HG03045 (cell line): ENCODE data around the gene ADAM19.

Experiments used
- ATAC-seq: cut with Tn5 transposase; IDR thresholded peaks from one replicate; pipeline ENCODE4 v1.9.1; 2021; ENCODE audit warnings: mild to moderate bottlenecking, moderate library complexity; ENCODE audit not compliant: unreplicated experiment

Gene ADAM19

DNA sequence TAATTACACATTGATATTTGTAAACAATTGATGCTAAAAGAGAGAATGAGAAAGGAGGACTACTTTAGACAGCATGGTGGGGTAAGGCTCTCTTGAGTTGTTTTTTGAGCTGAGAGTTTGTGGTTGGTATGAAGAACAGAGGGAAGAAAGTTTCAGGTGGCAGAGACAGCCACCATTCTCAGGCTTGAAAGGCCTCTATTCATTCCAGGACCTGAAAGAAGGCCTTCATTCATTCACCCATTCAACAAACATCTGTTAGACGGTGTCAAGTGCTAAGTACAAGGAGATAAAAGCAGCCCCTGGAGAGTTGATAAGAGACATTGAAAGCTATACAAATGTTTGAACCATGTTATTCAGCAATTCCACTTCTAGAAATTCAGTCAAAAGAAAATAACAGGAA lies 21.7 kb upstream of the ADAM19 start:
- ATAC-seq, result no peak

GRCh38 chr5:157596487-157596886 lies 20.9 kb upstream of the ADAM19 start:
- peak; percentile 77 for ATAC-seq

DNA sequence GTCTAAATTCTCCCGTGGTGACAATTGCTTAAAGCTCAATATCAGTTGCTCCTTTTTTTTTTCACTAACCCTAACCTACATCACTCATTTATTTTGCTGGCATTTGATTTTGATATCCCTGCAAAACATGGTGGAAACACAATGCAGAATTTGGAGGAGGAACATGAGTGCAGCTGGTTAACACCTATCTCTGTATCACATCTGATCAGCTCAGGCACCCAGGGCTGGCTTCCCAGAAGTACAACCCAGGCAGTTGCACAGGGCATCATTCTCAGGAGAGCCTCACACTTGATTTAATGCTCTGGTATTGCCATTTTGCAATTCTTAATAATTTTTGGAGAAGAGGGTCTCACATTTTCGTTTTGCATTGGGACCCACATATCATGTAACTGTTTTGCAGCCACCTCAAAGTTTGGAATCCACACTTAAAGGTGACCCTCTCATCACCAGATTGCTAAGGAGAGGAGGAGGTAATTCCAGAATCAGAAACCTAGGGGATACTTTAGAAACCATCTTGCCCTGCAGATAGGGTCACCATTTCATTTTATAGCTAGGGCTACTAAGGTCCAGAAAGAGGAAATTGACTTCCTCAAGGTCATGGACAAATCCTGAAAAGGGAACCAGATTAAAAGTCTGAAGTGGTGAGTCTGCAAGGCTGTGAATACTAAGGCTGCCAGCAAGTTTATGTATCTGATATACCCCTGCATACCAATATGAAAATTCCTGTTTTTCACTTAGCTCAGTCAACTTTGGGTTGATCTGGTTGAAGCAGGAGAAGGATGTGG lies 19.3 kb upstream of the ADAM19 start:
- no peak for ATAC-seq

GRCh38 chr5:157594257-157594656 lies 18.7 kb upstream of the ADAM19 start:
- no peak for ATAC-seq

DNA sequence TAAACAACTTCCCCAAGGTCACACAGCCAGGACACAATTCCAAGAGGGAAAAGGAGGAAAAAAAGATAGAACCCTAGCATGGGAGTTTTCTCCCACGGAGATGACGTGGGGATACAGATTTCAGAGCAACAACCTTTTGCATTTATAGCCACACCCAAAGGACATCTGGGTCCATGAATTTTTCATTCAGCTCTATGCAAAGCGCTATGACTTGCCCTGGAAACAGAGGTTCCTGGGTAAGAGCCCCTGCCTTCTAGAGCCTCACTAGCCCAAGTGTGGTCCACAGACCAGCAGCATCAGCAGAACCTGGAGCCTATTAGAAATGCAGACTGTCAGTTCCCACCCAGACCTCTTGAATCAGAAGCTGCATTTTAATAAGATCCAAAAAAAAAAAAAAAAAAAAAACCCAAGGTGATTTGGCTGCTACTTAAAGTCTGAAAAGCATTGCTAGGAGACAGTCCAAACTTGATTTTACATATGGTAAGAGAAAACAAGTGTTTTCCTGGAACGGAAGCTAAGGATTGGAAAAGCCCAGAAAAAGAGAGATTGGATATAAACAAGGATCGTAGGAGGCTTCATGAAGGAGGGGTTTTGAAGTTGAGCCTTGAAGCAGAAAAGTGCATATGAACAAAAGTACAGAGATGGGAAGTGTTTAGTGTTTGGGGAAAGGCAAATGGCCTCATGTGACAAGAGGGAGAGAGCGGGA lies 17.6 kb upstream of the ADAM19 start:
- no peak for ATAC-seq

DNA sequence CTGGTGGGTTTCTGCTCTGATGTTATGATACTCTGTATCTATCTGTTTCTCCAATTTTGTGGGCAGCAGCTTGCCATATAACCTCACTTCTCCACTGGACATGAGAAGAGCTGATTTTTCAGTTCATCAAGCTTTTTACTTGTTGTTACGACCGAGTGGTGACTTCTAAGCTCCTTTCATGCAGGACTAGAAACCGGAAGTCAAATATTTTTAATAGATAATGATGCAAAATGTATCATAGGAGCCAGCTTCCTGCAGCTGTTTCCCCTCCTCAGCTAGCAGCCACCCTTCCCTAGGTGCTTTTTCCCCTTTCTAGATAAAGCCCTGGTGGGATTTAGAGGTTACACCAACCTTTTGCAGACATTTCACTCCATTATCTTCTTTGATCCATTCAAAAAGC lies 17.0 kb upstream of the ADAM19 start:
- ATAC-seq, result no peak

GRCh38 chr5:157590478-157590877 lies 14.9 kb upstream of the ADAM19 start:
- ATAC-seq, result no peak

DNA sequence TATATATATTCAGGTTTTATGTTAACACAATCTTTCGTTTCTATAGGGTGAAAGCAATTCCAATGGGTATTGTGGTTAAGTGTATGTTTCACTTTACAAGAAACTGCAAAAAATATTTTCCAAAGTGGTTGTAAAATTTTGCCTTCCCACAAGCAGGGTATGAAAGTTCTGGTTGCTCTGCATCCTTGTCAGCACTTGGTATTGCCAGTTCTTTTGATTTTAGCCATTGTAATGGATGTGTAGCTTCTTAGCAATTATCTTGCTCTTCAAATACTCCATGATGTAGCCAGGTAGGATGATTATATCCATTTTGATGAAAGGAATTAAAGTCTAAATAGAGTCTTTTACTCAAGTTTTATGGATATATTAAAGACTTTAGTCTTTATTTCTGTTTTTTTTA lies 9.1 kb upstream of the ADAM19 start:
- no peak for ATAC-seq

GRCh38 chr5:157582731-157583620 lies 7.4 kb upstream of the ADAM19 start:
- ATAC-seq, result peak; percentile 60

GRCh38 chr5:157581901-157582300 lies 6.3 kb upstream of the ADAM19 start:
- no peak for ATAC-seq

- ATAC-seq, result no peak
Observed at GRCh38 chr5:157578079-157578780, 2.7 kb upstream of the ADAM19 start.

- ATAC-seq, result no peak
Observed at GRCh38 chr5:157576678-157577077, 1.1 kb upstream of the ADAM19 start.

DNA sequence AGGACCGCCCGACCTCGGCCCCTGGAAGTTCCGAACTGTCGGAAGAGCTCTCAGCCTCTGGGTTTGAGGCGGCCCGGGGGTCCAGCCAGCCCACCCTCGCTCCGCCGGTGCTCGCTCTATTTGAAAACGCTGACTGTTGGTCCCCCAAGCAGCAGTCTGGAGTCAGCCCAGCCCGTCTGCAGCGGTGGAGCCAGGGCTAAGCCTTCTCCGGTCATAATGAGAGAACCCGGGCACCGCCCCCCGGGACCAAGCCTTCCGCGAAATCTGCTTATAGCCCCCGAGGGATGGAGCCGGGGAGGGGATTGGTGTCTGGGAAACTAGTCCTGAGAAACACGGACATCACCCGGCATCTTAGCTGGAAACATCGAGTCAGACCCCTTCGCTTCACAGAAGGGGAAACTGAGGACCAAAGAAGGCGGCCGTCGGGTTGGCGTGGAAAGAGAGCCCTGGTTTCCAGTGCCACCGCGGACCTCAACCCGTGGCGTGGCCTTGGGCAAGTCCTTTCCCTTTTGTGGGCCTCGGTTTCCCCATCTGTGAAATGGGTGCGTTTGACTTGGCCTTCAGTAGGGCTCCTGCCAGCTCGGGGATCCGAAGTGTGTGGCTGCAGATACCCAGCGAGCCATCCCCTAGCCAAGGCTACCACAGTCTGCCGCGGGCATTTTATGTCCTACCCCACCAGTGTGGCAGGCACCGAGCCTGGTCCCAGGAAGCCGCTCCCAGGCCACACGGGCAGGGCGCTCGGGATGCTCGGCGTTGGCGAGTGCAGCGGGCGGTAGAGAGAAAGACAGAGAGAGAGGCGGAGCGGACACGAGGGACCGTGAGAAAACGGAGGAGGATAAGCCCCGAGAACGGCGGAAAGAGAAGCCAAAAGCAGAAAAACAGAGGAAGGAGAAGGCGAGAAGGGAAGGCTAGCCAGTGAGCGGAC lies 857 bp downstream of the ADAM19 start:
- ATAC-seq, result peak; percentile 22

- ATAC-seq, result peak; percentile 67
Observed at GRCh38 chr5:157571357-157571827, 4.2 kb downstream of the ADAM19 start.

- no peak for ATAC-seq
Observed at GRCh38 chr5:157570531-157571200, 4.9 kb downstream of the ADAM19 start.

- ATAC-seq, result no peak
Observed at GRCh38 chr5:157568720-157569119, 6.9 kb downstream of the ADAM19 start.

- ATAC-seq, result no peak
Observed at GRCh38 chr5:157568222-157568621, 7.4 kb downstream of the ADAM19 start.

- ATAC-seq, result no peak
Observed at GRCh38 chr5:157566902-157567489, 8.6 kb downstream of the ADAM19 start.
